ENCODE data around the gene KRT83.

The KRT83 gene

DNA sequence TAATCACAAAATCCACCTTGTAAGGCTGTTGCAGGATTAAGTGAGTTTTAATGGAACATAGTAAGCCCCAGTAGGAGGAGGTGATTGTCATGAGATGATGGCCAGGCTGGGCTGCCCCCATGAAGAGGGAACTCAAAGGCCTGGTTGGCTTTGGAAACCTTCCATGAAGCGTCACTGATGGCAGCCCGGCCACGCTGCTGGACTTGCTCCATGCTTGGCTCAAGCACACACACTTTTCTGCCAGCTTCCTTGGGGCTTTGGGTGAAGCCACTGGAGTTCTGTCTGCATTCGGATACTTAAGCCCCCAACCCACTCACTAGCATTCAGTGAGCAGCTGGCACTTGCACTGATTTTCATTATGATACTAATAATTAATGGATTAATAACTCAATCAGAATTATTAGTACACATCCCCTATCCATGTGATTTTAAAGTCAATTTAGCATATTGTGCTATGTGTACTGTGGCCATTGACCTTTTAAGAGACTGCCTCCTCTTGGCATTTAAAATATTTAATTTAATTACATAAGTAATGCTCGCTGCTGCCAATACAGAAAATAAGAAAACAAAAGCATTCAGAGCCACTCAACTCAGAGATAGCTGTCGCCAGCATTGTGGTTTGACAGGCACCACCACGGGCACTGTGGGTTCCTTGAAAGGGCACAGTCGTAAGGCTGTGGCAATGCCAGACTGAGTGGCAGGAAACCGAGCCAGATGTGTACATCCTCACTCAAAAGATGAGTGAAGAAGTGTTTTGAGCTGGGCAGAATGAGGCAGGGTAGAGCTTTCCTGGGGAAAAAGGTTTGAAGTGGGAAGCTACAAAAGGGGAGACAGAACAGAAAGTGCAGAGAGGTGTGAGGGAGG is 30.2 kb upstream of the KRT83 start:
- peaks cover 28% of the 10 kb centered on the region for H3K27me3 Mint-ChIP-seq (ENCODE audit: low read depth, poor library complexity)
- no peaks in the 10 kb centered on the region for H3K36me3 Mint-ChIP-seq (ENCODE audit: low read depth)
- H3K9me3 Mint-ChIP-seq = no peaks in the 10 kb centered on the region
- no peak for DNase-seq
- H3K4me1 Mint-ChIP-seq = peaks cover 4% of the 10 kb centered on the region
- H3K4me3 Mint-ChIP-seq = no peak overlapping the region
- TF ChIP-seq CTCF (IDR thresholded peaks at IDR 0.05) = no peak
- H3K27ac Mint-ChIP-seq = no peak overlapping the region

DNA sequence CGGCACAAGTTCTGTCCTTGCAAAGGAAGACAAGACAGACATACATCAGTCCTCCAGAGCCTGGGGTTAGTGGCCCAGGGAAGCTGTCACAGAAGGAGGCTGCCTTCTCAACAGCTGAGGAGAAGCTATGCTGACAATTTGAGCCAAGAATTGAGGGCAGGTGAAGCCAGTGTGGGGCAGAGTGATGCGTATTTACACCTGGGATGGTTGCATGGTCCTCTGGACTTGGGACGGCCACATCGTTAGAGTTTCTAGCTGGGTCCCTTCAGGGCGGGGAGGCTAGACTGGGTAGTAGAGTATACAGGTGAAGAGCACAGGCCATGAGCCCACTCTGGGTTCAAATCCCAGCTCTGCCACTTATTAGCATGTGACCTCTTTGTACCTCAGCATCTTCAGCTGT is 29.6 kb upstream of the KRT83 start:
- H3K27me3 Mint-ChIP-seq (ENCODE audit: low read depth, poor library complexity) = peaks cover 28% of the 10 kb centered on the region
- no peak for DNase-seq
- no peak overlapping the region for H3K27ac Mint-ChIP-seq
- TF ChIP-seq CTCF (IDR thresholded peaks at IDR 0.05) = no peak
- H3K9me3 Mint-ChIP-seq = no peaks in the 10 kb centered on the region
- peaks cover 4% of the 10 kb centered on the region for H3K4me1 Mint-ChIP-seq
- H3K36me3 Mint-ChIP-seq (ENCODE audit: low read depth) = no peaks in the 10 kb centered on the region
- no peak overlapping the region for H3K4me3 Mint-ChIP-seq

DNA sequence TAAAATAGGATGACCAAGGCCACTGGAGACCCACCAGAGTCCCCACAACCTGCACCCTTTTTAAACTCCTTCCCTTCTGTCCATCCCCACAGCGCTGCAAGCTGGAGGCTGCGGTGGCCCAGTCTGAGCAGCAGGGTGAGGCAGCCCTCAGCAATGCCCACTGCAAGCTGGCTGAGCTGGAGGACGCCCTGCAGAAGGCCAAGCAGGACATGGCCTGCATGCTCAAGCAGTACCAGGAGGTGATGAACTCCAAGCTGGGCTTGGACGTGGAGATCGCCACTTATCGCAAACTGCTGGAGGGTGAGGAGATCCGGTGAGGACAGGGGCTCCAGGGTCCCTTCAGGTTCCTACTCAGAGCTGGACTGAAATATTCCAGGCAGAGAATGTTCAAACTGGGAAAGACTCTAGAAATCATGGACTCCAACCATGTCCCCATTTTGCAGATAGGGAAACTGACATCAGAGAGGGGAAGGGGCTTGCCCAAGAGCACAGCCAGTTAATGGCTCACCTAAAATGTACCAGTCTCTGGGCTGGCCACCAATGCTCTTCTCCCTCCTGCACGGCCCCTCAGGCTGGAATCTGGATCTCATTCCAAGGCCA is 28.9 kb upstream of the KRT83 start:
- H3K4me1 Mint-ChIP-seq = peaks cover 4% of the 10 kb centered on the region
- H3K27ac Mint-ChIP-seq = no peak overlapping the region
- peaks cover 27% of the 10 kb centered on the region for H3K27me3 Mint-ChIP-seq (ENCODE audit: low read depth, poor library complexity)
- no peaks in the 10 kb centered on the region for H3K36me3 Mint-ChIP-seq (ENCODE audit: low read depth)
- no peak for DNase-seq
- TF ChIP-seq CTCF (IDR thresholded peaks at IDR 0.05) = no peak
- no peak overlapping the region for H3K4me3 Mint-ChIP-seq
- H3K9me3 Mint-ChIP-seq = no peaks in the 10 kb centered on the region

GRCh38 chr12:52349196-52349595 is 28.0 kb upstream of the KRT83 start:
- peaks cover 4% of the 10 kb centered on the region for H3K4me1 Mint-ChIP-seq
- no peak overlapping the region for H3K4me3 Mint-ChIP-seq
- H3K36me3 Mint-ChIP-seq (ENCODE audit: low read depth) = no peaks in the 10 kb centered on the region
- no peaks in the 10 kb centered on the region for H3K9me3 Mint-ChIP-seq
- no peak for TF ChIP-seq CTCF (IDR thresholded peaks at IDR 0.05)
- DNase-seq = no peak
- H3K27me3 Mint-ChIP-seq (ENCODE audit: low read depth, poor library complexity) = peaks cover 27% of the 10 kb centered on the region
- H3K27ac Mint-ChIP-seq = no peak overlapping the region

GRCh38 chr12:52347551-52348510 is 26.6 kb upstream of the KRT83 start:
- H3K27ac Mint-ChIP-seq = no peak overlapping the region
- H3K27me3 Mint-ChIP-seq (ENCODE audit: low read depth, poor library complexity) = peaks cover 22% of the 10 kb centered on the region

More at GRCh38 chr12:52347551-52348510, 26.6 kb upstream of the KRT83 start:
- H3K9me3 Mint-ChIP-seq = peaks cover 13% of the 10 kb centered on the region
- DNase-seq = no peak
- TF ChIP-seq CTCF (IDR thresholded peaks at IDR 0.05) = no peak
- no peaks in the 10 kb centered on the region for H3K36me3 Mint-ChIP-seq (ENCODE audit: low read depth)
- H3K4me1 Mint-ChIP-seq = peaks cover 4% of the 10 kb centered on the region
- no peak overlapping the region for H3K4me3 Mint-ChIP-seq

Measured in nephron progenitor cell (in vitro differentiated cells).